Skeletal muscle tissue (tissue), 4 donors: ENCODE results near the gene SPNS1. TPM values are rescaled to one million over a fixed set of nuclear protein-coding genes. Genes with fewer than 3 reads are reported as not detected.
A peak's percentile ranks its signal among the peaks of the same experiment; 100 is the strongest.
"Not testable (repeated sequence)": the region's sequence is repeated elsewhere in the genome, so short reads cannot be mapped to it uniquely, and the experiment has no call there.

Experiments
- H3K27ac ChIP-seq: one replicate; pipeline ENCODE4 v1.7.0; 2013; ENCODE audit warnings: mild to moderate bottlenecking, low read depth, low read length, inconsistent platforms
- H3K27me3 ChIP-seq, 3 donors: one replicate each; pipeline ENCODE4 v1.7.0; 2013; ENCODE audit warnings: low read length in 3 of 3; ENCODE audit not compliant: control insufficient read depth in 3 of 3, insufficient read depth in 3 of 3
- H3K36me3 ChIP-seq, 3 donors: one replicate each; pipeline ENCODE4 v1.7.0; 2013; ENCODE audit warnings: low read length in 3 of 3; ENCODE audit not compliant: control insufficient read depth in 3 of 3, insufficient read depth in 3 of 3
- H3K4me1 ChIP-seq, 3 donors: one replicate each; pipeline ENCODE4 v1.7.0; 2013; ENCODE audit warnings: low read length in 3 of 3, mild to moderate bottlenecking in 3 of 3; ENCODE audit not compliant: control insufficient read depth in 3 of 3, insufficient read depth in 3 of 3
- H3K4me3 ChIP-seq, 3 donors: one replicate each; pipeline ENCODE4 v1.7.0; 2013; ENCODE audit warnings: low read length in 3 of 3
- H3K9ac ChIP-seq, 3 donors: one replicate each; pipeline ENCODE4 v1.7.0; 2013; ENCODE audit warnings: low read length in 3 of 3, mild to moderate bottlenecking in 3 of 3, moderate library complexity in 2 of 3, low read depth in 1 of 3
- H3K9me3 ChIP-seq, 3 donors: one replicate each; pipeline ENCODE4 v1.7.0; 2013; ENCODE audit warnings: low read length in 3 of 3; ENCODE audit not compliant: control insufficient read depth in 3 of 3
- total RNA-seq: library from RNA; depleted of rRNA; stranded (reverse); fragments of >200 nt; gene quantifications from one replicate; pipeline ENCODE4 v1.2.3, GENCODE V29; 2014
- donor health status: Osteomylitis.

Gene SPNS1
- 18.3 TPM for total RNA-seq

- Histone ChIP-seq H3K9me3 (no peaks in the 10 kb centered on the region), H3K4me1 (peaks cover 17 to 22% (median 21%) of the 10 kb centered on the region in 3 donors), H3K36me3 (peaks cover 15 to 25% (median 21%) of the 10 kb centered on the region in 3 donors), H3K4me3 (peak within 1 kb of the TSS; percentile 96 to 99 (median 98)), H3K9ac (peak within 1 kb of the TSS; percentile 87 to 97 (median 97)), H3K27ac (peak within 1 kb of the TSS; percentile 73), H3K27me3 (no peaks in the 10 kb centered on the region)
Observed at GRCh38 chr16:28974437-28975157, at the start of gene SPNS1. TSS of gene SPNS1 (plus strand) at chr16:28974778. CDS start at chr16:28975152, 374 bp downstream.

- H3K9me3 ChIP-seq: no peaks in the 10 kb centered on the region
- H3K4me3 ChIP-seq: peak overlapping the region; percentile 87 to 88 (median 88)
- peaks cover 3% of the 10 kb centered on the region in 3 donors for H3K36me3 ChIP-seq
- H3K9ac ChIP-seq: peak overlapping the region; percentile 91 to 97 (median 93)
- H3K27ac ChIP-seq: peak overlapping the region; percentile 92
- peaks cover 7 to 13% (median 8%) of the 10 kb centered on the region in 3 donors for H3K4me1 ChIP-seq
- H3K27me3 ChIP-seq: no peaks in the 10 kb centered on the region
Observed at GRCh38 chr16:28925386-28926228, 49.0 kb upstream of the SPNS1 start.

- not testable (repeated sequence) for H3K27ac ChIP-seq, H3K9me3 ChIP-seq, H3K27me3 ChIP-seq, H3K36me3 ChIP-seq
- Histone ChIP-seq H3K9ac (peak overlapping the region in 1 of 3 donors; percentile 97), H3K4me1 (peaks cover 7 to 13% (median 8%) of the 10 kb centered on the region in 3 donors), H3K4me3 (peak overlapping the region in 2 of 3 donors; percentile 88)
Observed at GRCh38 chr16:28926284-28926683, 48.3 kb upstream of the SPNS1 start.

- Histone ChIP-seq H3K4me3 (no peak overlapping the region), H3K27ac (no peak overlapping the region), H3K9ac (no peak overlapping the region), H3K36me3 (no peaks in the 10 kb centered on the region), H3K27me3 (no peaks in the 10 kb centered on the region), H3K4me1 (peaks cover 7 to 13% (median 8%) of the 10 kb centered on the region in 3 donors), H3K9me3 (no peaks in the 10 kb centered on the region)
Observed at GRCh38 chr16:28927815-28928214, 46.8 kb upstream of the SPNS1 start.

- Histone ChIP-seq H3K27ac (no peak overlapping the region), H3K9ac (no peak overlapping the region), H3K4me3 (no peak overlapping the region), H3K36me3 (no peaks in the 10 kb centered on the region), H3K4me1 (peaks cover 3 to 7% (median 4%) of the 10 kb centered on the region in 3 donors), H3K27me3 (no peaks in the 10 kb centered on the region), H3K9me3 (no peaks in the 10 kb centered on the region)
Observed at GRCh38 chr16:28930203-28930602, 44.4 kb upstream of the SPNS1 start.

- Histone ChIP-seq H3K27me3 (no peaks in the 10 kb centered on the region), H3K27ac (no peak overlapping the region), H3K4me1 (peaks cover 3 to 4% (median 4%) of the 10 kb centered on the region in 3 donors), H3K9ac (peak overlapping the region in 1 of 3 donors; percentile 20), H3K4me3 (no peak overlapping the region), H3K9me3 (no peaks in the 10 kb centered on the region), H3K36me3 (no peaks in the 10 kb centered on the region)
Observed at GRCh38 chr16:28930652-28931051, 43.9 kb upstream of the SPNS1 start.

GRCh38 chr16:28931801-28932225, 42.8 kb upstream of the SPNS1 start, which contains the start of gene CD19:
TSS of gene CD19 (plus strand) at chr16:28931971. CDS start at chr16:28932001, 30 bp downstream.
- peaks cover 0 to 2% (median 0%) of the 10 kb centered on the region in 3 donors for H3K4me1 ChIP-seq
- H3K36me3 ChIP-seq: no peaks in the 10 kb centered on the region
- no peaks in the 10 kb centered on the region for H3K9me3 ChIP-seq
- no peak within 1 kb of the TSS for H3K27ac ChIP-seq
- H3K9ac ChIP-seq: peak within 1 kb of the TSS in 1 of 3 donors; percentile 20
- no peaks in the 10 kb centered on the region for H3K27me3 ChIP-seq
- no peak within 1 kb of the TSS for H3K4me3 ChIP-seq

GRCh38 chr16:28932339-28933141, 42.0 kb upstream of the SPNS1 start:
- peaks cover 0 to 2% (median 0%) of the 10 kb centered on the region in 3 donors for H3K4me1 ChIP-seq
- no peak overlapping the region for H3K4me3 ChIP-seq
- H3K27ac ChIP-seq: no peak overlapping the region
- no peak overlapping the region for H3K9ac ChIP-seq
- no peaks in the 10 kb centered on the region for H3K9me3 ChIP-seq
- H3K36me3 ChIP-seq: no peaks in the 10 kb centered on the region
- peaks cover 0 to 3% (median 0%) of the 10 kb centered on the region in 3 donors for H3K27me3 ChIP-seq

- Histone ChIP-seq H3K36me3 (no peaks in the 10 kb centered on the region), H3K4me3 (no peak overlapping the region), H3K27ac (no peak overlapping the region), H3K27me3 (peaks cover 0 to 4% (median 0%) of the 10 kb centered on the region in 3 donors), H3K4me1 (peaks cover 0 to 2% (median 0%) of the 10 kb centered on the region in 3 donors), H3K9ac (no peak overlapping the region), H3K9me3 (no peaks in the 10 kb centered on the region)
Observed at GRCh38 chr16:28933171-28933570, 41.4 kb upstream of the SPNS1 start.
